Astrocyte of the cerebellum (primary cell): Measurements from ENCODE around the gene HAND1.

Experiments used
- DNase-seq: peaks from one replicate; pipeline ENCODE4 v3.0.0-alpha.2; 2011; ENCODE audit warnings: low read depth
- H3K4me3 ChIP-seq: 2 replicates; pipeline ENCODE4 v1.5.1; 2011; ENCODE audit warnings: mild to moderate bottlenecking, low read depth, low read length, moderate library complexity
- CTCF ChIP-seq: IDR thresholded peaks from 2 replicates; pipeline ENCODE4 v1.5.1; 2012; ENCODE audit warnings: low read length, low read depth, moderate library complexity, mild to moderate bottlenecking; ENCODE audit errors: missing control alignments
- in situ Hi-C: cut with HindIII; loops from 2 replicates; pipeline ENCODE4 v1.10.0; 2017; ENCODE audit warnings: low sequenced_read_pairs

Gene HAND1

GRCh38 chr5:154498994-154499393, 21.0 kb upstream of the HAND1 start:
- H3K4me3 ChIP-seq, result no peak overlapping the region
- TF ChIP-seq CTCF, result no peak
- no peak for DNase-seq
- in situ Hi-C loops, result no loop called here

- DNase-seq, result no peak
- no peak for TF ChIP-seq CTCF
- in situ Hi-C loops, result no loop called here
- H3K4me3 ChIP-seq, result no peak overlapping the region
Measured at GRCh38 chr5:154498591-154498990, 20.6 kb upstream of the HAND1 start.

GRCh38 chr5:154494036-154494435, 16.0 kb upstream of the HAND1 start:
- TF ChIP-seq CTCF, result no peak
- no peak for DNase-seq
- in situ Hi-C loops, result no loop called here
- H3K4me3 ChIP-seq, result no peak overlapping the region

- no peak for TF ChIP-seq CTCF
- no peak for DNase-seq
- in situ Hi-C loops, result no loop called here
- H3K4me3 ChIP-seq, result no peak overlapping the region
Measured at GRCh38 chr5:154493274-154493673, 15.2 kb upstream of the HAND1 start.

- DNase-seq, result no peak
- H3K4me3 ChIP-seq, result no peak overlapping the region
- TF ChIP-seq CTCF, result no peak
- in situ Hi-C loops, result no loop called here
Measured at GRCh38 chr5:154491941-154492340, 13.9 kb upstream of the HAND1 start.

- no peak for TF ChIP-seq CTCF
- no peak for DNase-seq
- in situ Hi-C loops, result no loop called here
- H3K4me3 ChIP-seq, result no peak overlapping the region
Measured at GRCh38 chr5:154487541-154487940, 9.5 kb upstream of the HAND1 start.

- TF ChIP-seq CTCF, result no peak
- DNase-seq, result no peak
- H3K4me3 ChIP-seq, result no peak overlapping the region
- in situ Hi-C loops, result no loop called here
Measured at GRCh38 chr5:154486427-154486866, 8.4 kb upstream of the HAND1 start.
